HepG2 (cell line): ENCODE measurements around the gene LYPD3. TPM values are rescaled to one million over a fixed set of nuclear protein-coding genes. Genes with fewer than 3 reads are reported as not detected.

Source experiments
- ATAC-seq: fragments of 200-7000 bp; cut with Tn5 transposase; 3 replicates; pipeline ENCODE4 v1.9.1; 2020; ENCODE audit warnings: mild to moderate bottlenecking, moderate library complexity
- BruUV-seq: library from RNA; stranded (reverse); fragments of 400-500 nt; replicated peaks from 2 replicates; lab custom pipeline; 2021; lab: Mats Ljungman, UMichigan
- CTCF ChIA-PET: fragments of 300-600 bp; formaldehyde crosslinking; extraction: SDS; loops from one replicate; lab custom pipeline; 2021; ENCODE audit warnings: low total read pairs, inconsistent platforms, low intra/inter-chr PET ratio; lab: Yijun Ruan, JAX
- POLR2A ChIA-PET: fragments of 350-600 bp; sonication (Branson Sonifier 250); formaldehyde crosslinking; loops from one replicate; lab custom pipeline; 2020; ENCODE audit warnings: antibody characterized with exemption, inconsistent platforms; lab: Yijun Ruan, JAX
- DNase-seq: peaks from one replicate; pipeline ENCODE4 v3.0.0-alpha.2; 2015; ENCODE audit warnings: low spot score
- FAIRE-seq: peaks from 3 replicates; lab custom pipeline; 2011; peaks lifted over from hg19 to GRCh38; lab: Jason Lieb, UNC
- H2AFZ ChIP-seq: one replicate; pipeline ENCODE4 v1.6.1; 2011; ENCODE audit warnings: low read length, inconsistent platforms
- H3K27ac ChIP-seq: fragments of 300-600 bp; 3 replicates; pipeline ENCODE4 v1.8.0; 2011; ENCODE audit warnings: mixed run types, mild to moderate bottlenecking, mixed read lengths, low read length, inconsistent platforms; ENCODE audit not compliant: insufficient read depth; ENCODE audit errors: extremely low read length
- H3K27me3 ChIP-seq, 2 experiments: fragments of 200-600 bp in 1 of 2; 2 replicates in 1 of 2; 3 replicates in 1 of 2; pipeline versions ENCODE4 v1.6.0 to v1.8.0; 2011; ENCODE audit warnings: low read length in 2 of 2, mild to moderate bottlenecking in 2 of 2, moderate library complexity in 2 of 2, inconsistent platforms in 1 of 2; ENCODE audit not compliant: insufficient read depth in 2 of 2, control insufficient read depth in 1 of 2
- H3K36me3 ChIP-seq, 2 experiments: fragments of 200-600 bp in 1 of 2; replicated peaks in 1 of 2; 2 replicates in 1 of 2; 3 replicates in 1 of 2; pipeline versions ENCODE4 v1.5.1 to v1.8.0; 2011; ENCODE audit warnings: low read length in 2 of 2, inconsistent platforms in 1 of 2; ENCODE audit not compliant: insufficient read depth in 2 of 2, control insufficient read depth in 1 of 2
- H3K4me1 ChIP-seq: 2 replicates; pipeline ENCODE4 v1.5.1; 2012; ENCODE audit warnings: low read length, inconsistent platforms; ENCODE audit not compliant: insufficient read depth
- H3K4me2 ChIP-seq: 2 replicates; pipeline ENCODE4 v1.6.0; 2011; ENCODE audit warnings: low read depth, low read length, inconsistent platforms
- H3K4me3 ChIP-seq, 3 experiments: fragments of 200-600 bp in 1 of 3; sonication (generic), shearing (Covaris generic) in 1 of 3; replicated peaks in 1 of 3; 2 replicates each; pipeline ENCODE4 v1.5.1; 2011 to 2016; ENCODE audit warnings: low read length in 3 of 3, inconsistent platforms in 2 of 3, low read depth in 2 of 3, mild to moderate bottlenecking in 2 of 3, control low read depth in 1 of 3, mixed read lengths in 1 of 3; ENCODE audit not compliant: insufficient read depth in 1 of 3
- H3K79me2 ChIP-seq: one replicate; pipeline ENCODE4 v1.6.1; 2011; ENCODE audit warnings: low read length, inconsistent platforms; ENCODE audit not compliant: insufficient read depth
- H3K9ac ChIP-seq: 2 replicates; pipeline ENCODE4 v1.6.0; 2011; ENCODE audit warnings: mild to moderate bottlenecking, low read depth, low read length, inconsistent platforms; ENCODE audit not compliant: insufficient read depth
- H3K9me3 ChIP-seq: 2 replicates; pipeline ENCODE4 v1.5.1; 2012; ENCODE audit warnings: mild to moderate bottlenecking, low read length
- H4K20me1 ChIP-seq: 2 replicates; pipeline ENCODE4 v1.6.0; 2011; ENCODE audit warnings: inconsistent platforms, mild to moderate bottlenecking, low read length, moderate library complexity; ENCODE audit not compliant: insufficient read depth
- ATM ChIP-seq: fragments of 450-650 bp; IDR thresholded peaks from 2 replicates; pipeline ENCODE4 v1.7.1; 2017; ENCODE audit warnings: mild to moderate bottlenecking, borderline replicate concordance
- BRCA1 ChIP-seq: sonication (generic); formaldehyde crosslinking; IDR thresholded peaks from 2 replicates; pipeline ENCODE4 v1.4.0; 2020; ENCODE audit warnings: missing genetic modification reagents
- NRL ChIP-seq: sonication (generic); formaldehyde crosslinking; IDR thresholded peaks from 2 replicates; pipeline ENCODE4 v1.5.0; 2020; ENCODE audit warnings: missing genetic modification reagents, mild to moderate bottlenecking, moderate library complexity, borderline replicate concordance
- SETDB1 ChIP-seq: sonication (generic); formaldehyde crosslinking; IDR thresholded peaks from 2 replicates; pipeline ENCODE4 v1.5.1; 2020; ENCODE audit warnings: missing genetic modification reagents, mild to moderate bottlenecking, borderline replicate concordance
- SIX1 ChIP-seq: sonication (generic); formaldehyde crosslinking; IDR thresholded peaks from 2 replicates; pipeline ENCODE4 v1.4.0; 2020; ENCODE audit warnings: missing genetic modification reagents, borderline replicate concordance
- ZNF230 ChIP-seq: sonication (generic); formaldehyde crosslinking; IDR thresholded peaks from 2 replicates; pipeline ENCODE4 v1.4.0; 2020; ENCODE audit warnings: mild to moderate bottlenecking, missing genetic modification reagents
- ZNF367 ChIP-seq: sonication (generic); formaldehyde crosslinking; IDR thresholded peaks from 2 replicates; pipeline ENCODE4 v1.4.0; 2020; ENCODE audit warnings: missing genetic modification reagents, borderline replicate concordance
- ZNF446 ChIP-seq: sonication (generic); formaldehyde crosslinking; IDR thresholded peaks from 2 replicates; pipeline ENCODE4 v1.5.0; 2020; ENCODE audit warnings: mild to moderate bottlenecking, missing genetic modification reagents
- ZNF782 ChIP-seq: sonication (generic); formaldehyde crosslinking; IDR thresholded peaks from 2 replicates; pipeline ENCODE4 v1.4.0; 2020; ENCODE audit warnings: missing genetic modification reagents, mild to moderate bottlenecking, borderline replicate concordance
- ZSCAN30 ChIP-seq: sonication (generic); formaldehyde crosslinking; IDR thresholded peaks from 2 replicates; pipeline ENCODE4 v1.5.0; 2020; ENCODE audit warnings: mild to moderate bottlenecking, missing genetic modification reagents
- WGBS: methylation state at CpG from one replicate; pipeline ENCODE4 v1.1.6; 2017; ENCODE audit warnings: low lambda C conversion rate; 5-methylcytosine and 5-hydroxymethylcytosine counted together
- in situ Hi-C: cut with HindIII; loops from 2 replicates; pipeline ENCODE4 v1.10.0; 2017; ENCODE audit warnings: low pct_unique_long_range_greater_than_20kb; ENCODE audit not compliant: extremely low pct_ligation_motif_present
- intact Hi-C: fragments of 100-400 bp; cut with micrococcal nuclease; formaldehyde crosslinking; loops from one replicate; pipeline ENCODE4 v1.10.0; 2022; ENCODE audit not compliant: unreplicated experiment
- polyA plus RNA-seq, 8 experiments: library from polyadenylated mRNA; depleted of rRNA in 3 of 8; stranded (reverse) in 7 of 8; unstranded in 1 of 8; fragments of >200 nt; fragmentation: Illumina TruSeq in 4 of 8; extraction: Trizol in 4 of 8; gene quantifications; 2 replicates each; pipeline versions ENCODE4 v1.2.1 to v1.2.3, GENCODE V29; 2011 to 2016; ENCODE audit warnings: low read depth in 4 of 8, missing spikeins in 1 of 8, mixed read lengths in 1 of 8; ENCODE audit not compliant: insufficient read depth in 1 of 8
- total RNA-seq, 5 experiments: library from RNA; depleted of rRNA; stranded (reverse); fragments of >200 nt; fragmentation: Illumina TruSeq; extraction: Trizol; gene quantifications; 2 replicates each; pipeline ENCODE4 v1.2.3, GENCODE V29; 2016; ENCODE audit warnings: low read depth in 1 of 5
- TF ChIP-seq, protein P1 (sequence below): sonication (generic); formaldehyde crosslinking; IDR thresholded peaks from 2 replicates; pipeline ENCODE4 v1.8.0; 2022; ENCODE audit warnings: mild to moderate bottlenecking, missing genetic modification reagents, borderline replicate concordance
- TF ChIP-seq, protein P2 (sequence below): sonication (generic); formaldehyde crosslinking; conservative IDR thresholded peaks from 2 replicates; pipeline ENCODE4 v1.4.0; 2020; ENCODE audit warnings: missing genetic modification reagents

LYPD3 gene
- total and polyA plus RNA-seq, 2 of the 13 experiments (the other 11 are each of a cell fraction or from before 2014, with no cell fraction given): 0.51 to 1.5 TPM

DNA sequence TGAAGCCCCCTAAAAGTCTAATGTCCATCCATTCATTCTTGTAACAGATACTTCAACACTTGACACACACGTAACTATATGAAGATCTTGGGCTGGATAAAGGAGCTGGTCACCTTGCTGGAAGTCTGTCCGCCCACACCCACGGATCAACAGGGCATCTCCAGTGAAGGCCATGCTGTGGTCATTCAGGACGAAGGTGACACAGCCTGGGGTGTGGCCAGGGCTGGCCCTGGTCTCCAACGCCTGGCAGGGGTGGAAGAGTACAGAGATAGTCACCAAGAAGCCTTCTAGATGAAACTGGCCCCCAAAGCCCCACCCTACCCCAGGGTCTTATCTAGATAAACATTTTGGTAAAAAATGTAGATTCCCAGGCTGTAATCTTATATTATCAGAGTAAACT lies 45.9 kb upstream of the LYPD3 start:
- CTCF ChIA-PET: no interaction called here
- Histone ChIP-seq H3K4me2 (no peak overlapping the region), H2AFZ (no peak overlapping the region)
- POLR2A ChIA-PET: no interaction called here
- intact Hi-C loops: no loop called here
- ATAC-seq: no peak
- TF ChIP-seq ZNF367 (CRISPR knock-in tag) (no peak), ZNF782 (CRISPR knock-in tag) (no peak), ZSCAN30 (CRISPR knock-in tag) (no peak), ZNF446 (no peak), SETDB1 (CRISPR knock-in tag) (no peak), BRCA1 (CRISPR knock-in tag) (no peak), ZNF230 (CRISPR knock-in tag) (no peak), ATM (no peak), NRL (no peak), SIX1 (CRISPR knock-in tag) (no peak)
- TF ChIP-seq, protein P1, sequence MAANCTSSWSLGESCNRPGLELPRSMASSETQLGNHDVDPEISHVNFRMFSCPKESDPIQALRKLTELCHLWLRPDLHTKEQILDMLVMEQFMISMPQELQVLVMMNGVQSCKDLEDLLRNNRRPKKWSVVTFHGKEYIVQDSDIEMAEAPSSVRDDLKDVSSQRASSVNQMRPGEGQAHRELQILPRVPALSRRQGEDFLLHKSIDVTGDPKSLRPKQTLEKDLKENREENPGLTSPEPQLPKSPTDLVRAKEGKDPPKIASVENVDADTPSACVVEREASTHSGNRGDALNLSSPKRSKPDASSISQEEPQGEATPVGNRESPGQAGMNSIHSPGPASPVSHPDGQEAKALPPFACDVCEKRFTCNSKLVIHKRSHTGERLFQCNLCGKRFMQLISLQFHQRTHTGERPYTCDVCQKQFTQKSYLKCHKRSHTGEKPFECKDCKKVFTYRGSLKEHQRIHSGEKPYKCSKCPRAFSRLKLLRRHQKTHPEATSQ (CRISPR knock-in tag): no peak
- TF ChIP-seq, protein P2, sequence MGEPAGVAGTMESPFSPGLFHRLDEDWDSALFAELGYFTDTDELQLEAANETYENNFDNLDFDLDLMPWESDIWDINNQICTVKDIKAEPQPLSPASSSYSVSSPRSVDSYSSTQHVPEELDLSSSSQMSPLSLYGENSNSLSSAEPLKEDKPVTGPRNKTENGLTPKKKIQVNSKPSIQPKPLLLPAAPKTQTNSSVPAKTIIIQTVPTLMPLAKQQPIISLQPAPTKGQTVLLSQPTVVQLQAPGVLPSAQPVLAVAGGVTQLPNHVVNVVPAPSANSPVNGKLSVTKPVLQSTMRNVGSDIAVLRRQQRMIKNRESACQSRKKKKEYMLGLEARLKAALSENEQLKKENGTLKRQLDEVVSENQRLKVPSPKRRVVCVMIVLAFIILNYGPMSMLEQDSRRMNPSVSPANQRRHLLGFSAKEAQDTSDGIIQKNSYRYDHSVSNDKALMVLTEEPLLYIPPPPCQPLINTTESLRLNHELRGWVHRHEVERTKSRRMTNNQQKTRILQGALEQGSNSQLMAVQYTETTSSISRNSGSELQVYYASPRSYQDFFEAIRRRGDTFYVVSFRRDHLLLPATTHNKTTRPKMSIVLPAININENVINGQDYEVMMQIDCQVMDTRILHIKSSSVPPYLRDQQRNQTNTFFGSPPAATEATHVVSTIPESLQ (CRISPR knock-in tag): no peak
- TF ChIP-seq, all 625 proteins: peak for 0
- no peak overlapping the region for H3K9ac ChIP-seq
- FAIRE-seq (no peak), DNase-seq (no peak)
- H3K27ac ChIP-seq: no peak overlapping the region
- WGBS: 100% methylated on average over 5 of the region's 5 CpGs
- no peak overlapping the region for H3K4me3 ChIP-seq
- in situ Hi-C loops: no loop called here
- no peaks in the 10 kb centered on the region for H3K79me2 ChIP-seq
- BruUV-seq: no TSS peak
- peaks cover 9% of the 10 kb centered on the region for H3K4me1 ChIP-seq
- no peaks in the 10 kb centered on the region for H4K20me1 ChIP-seq
- H3K9me3 ChIP-seq: no peaks in the 10 kb centered on the region
- H3K36me3 ChIP-seq: peaks cover 0 to 8% of the 10 kb centered on the region in 2 experiments; a peak in 4 of 5 replicates
- H3K27me3 ChIP-seq: no peaks in the 10 kb centered on the region
